Body of pancreas (tissue), 4 donors: ENCODE data around the gene IGF2BP2. TPM values are rescaled to one million over a fixed set of nuclear protein-coding genes. Genes with fewer than 3 reads are reported as not detected.

Experiments used
- ATAC-seq: fragments of 150-250 bp; one replicate; pipeline ENCODE4 v1.9.1; 2016
- DNase-seq, 4 donors: peaks; one replicate each; pipeline ENCODE4 v3.0.0-alpha.2; 2019
- H3K27ac ChIP-seq, 4 donors: fragments of 200-600 bp; sonication (generic); 1 replicate in 3 of 4; 2 replicates in 1 of 4; pipeline versions ENCODE4 v1.5.1 to v1.6.1; 2016 to 2019; ENCODE audit warnings: mild to moderate bottlenecking in 1 of 4, mixed read lengths in 1 of 4, moderate library complexity in 1 of 4
- H3K27me3 ChIP-seq, 2 donors: fragments of 200-600 bp; sonication (generic); one replicate each; pipeline ENCODE4 v1.6.0; 2016; ENCODE audit warnings: mild to moderate bottlenecking in 1 of 2
- H3K36me3 ChIP-seq, 2 donors: fragments of 200-600 bp; sonication (generic); replicated peaks in 1 of 2; 2 replicates each; pipeline ENCODE4 v1.5.1; 2016; ENCODE audit warnings: low read depth in 2 of 2; ENCODE audit not compliant: insufficient read depth in 1 of 2
- H3K4me1 ChIP-seq: fragments of 200-600 bp; sonication (generic); one replicate; pipeline ENCODE4 v1.6.0; 2016
- H3K4me3 ChIP-seq, 2 donors: fragments of 200-600 bp; sonication (generic); 1 replicate in 1 of 2; 2 replicates in 1 of 2; pipeline ENCODE4 v1.5.1; 2016 to 2019
- H3K9me3 ChIP-seq, 3 donors: fragments of 200-600 bp; sonication (generic); 1 replicate in 2 of 3; 2 replicates in 1 of 3; pipeline ENCODE4 v1.5.1; 2016
- POLR2A ChIP-seq, 3 donors: fragments of 450-650 bp; IDR thresholded peaks; one replicate each; pipeline ENCODE4 v1.6.1; 2016; ENCODE audit warnings: antibody characterized with exemption in 3 of 3, mild to moderate bottlenecking in 2 of 3
- WGBS, 2 donors: methylation state at CpG; one replicate each; pipeline ENCODE4 v1.1.5; 2017; 5-methylcytosine and 5-hydroxymethylcytosine counted together
- intact Hi-C: fragments of 100-400 bp; cut with DNase I; formaldehyde crosslinking; loops from one replicate; pipeline ENCODE4 v1.15.1; 2023
- total RNA-seq, 2 donors: library from RNA; depleted of rRNA; stranded (reverse); fragments of >200 nt; gene quantifications; one replicate each; pipeline ENCODE4 v1.1.0, GENCODE V29; 2016
- TF ChIP-seq, protein P1 (sequence below), 7 experiments: fragments of 450-650 bp in 4 of 7; fragments of 200-600 bp in 3 of 7; sonication (generic) in 3 of 7; IDR thresholded peaks; one replicate each; pipeline ENCODE4 v1.5.1; 2016 to 2019; ENCODE audit warnings: antibody characterized with exemption in 7 of 7

The IGF2BP2 gene
- total RNA-seq, 2 donors from 2014 or later, result 19.4 to 25.2 TPM

DNA sequence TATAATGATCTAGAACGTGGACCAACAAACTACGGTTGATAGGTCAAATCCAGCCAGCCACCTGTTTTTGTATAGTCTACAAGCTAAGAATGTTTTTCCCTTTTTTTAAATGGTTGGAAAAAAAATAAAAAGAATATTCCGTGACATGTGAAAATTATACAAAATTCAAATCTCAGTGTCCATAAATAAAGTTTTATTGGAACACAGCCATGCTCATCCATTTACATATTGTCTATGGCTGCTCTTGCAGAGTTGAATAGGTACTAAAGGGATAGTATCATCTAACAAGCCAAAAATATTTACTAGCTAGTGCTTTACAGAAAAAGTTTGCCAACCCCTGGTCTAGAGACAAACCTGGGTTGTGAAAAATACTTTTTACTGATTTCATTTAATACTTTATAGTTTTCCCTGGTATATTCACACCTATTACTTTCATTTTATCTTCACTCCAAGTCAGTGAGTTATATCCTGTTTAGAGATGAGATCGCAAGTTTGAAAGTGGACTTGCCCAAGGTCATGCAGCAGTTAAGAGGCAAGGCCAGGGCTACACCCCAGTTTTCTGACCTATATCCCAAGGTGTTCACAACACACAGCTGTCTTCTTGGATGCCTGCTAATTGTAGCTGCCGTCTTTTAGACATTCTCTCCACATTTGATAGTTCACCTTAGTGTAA, 58.4 kb downstream of the IGF2BP2 start:
- peaks cover 12% of the 10 kb centered on the region for H3K4me1 ChIP-seq
- DNase-seq (no peak), ATAC-seq (no peak)
- no peak overlapping the region for H3K4me3 ChIP-seq
- H3K9me3 ChIP-seq, result no peaks in the 10 kb centered on the region
- intact Hi-C loops, result loop anchor here (10.0 kb wide), 1 partner anchor 82 kb away; no protein-coding TSS in a partner anchor
- no peaks in the 10 kb centered on the region for H3K36me3 ChIP-seq
- TF ChIP-seq, protein P1, sequence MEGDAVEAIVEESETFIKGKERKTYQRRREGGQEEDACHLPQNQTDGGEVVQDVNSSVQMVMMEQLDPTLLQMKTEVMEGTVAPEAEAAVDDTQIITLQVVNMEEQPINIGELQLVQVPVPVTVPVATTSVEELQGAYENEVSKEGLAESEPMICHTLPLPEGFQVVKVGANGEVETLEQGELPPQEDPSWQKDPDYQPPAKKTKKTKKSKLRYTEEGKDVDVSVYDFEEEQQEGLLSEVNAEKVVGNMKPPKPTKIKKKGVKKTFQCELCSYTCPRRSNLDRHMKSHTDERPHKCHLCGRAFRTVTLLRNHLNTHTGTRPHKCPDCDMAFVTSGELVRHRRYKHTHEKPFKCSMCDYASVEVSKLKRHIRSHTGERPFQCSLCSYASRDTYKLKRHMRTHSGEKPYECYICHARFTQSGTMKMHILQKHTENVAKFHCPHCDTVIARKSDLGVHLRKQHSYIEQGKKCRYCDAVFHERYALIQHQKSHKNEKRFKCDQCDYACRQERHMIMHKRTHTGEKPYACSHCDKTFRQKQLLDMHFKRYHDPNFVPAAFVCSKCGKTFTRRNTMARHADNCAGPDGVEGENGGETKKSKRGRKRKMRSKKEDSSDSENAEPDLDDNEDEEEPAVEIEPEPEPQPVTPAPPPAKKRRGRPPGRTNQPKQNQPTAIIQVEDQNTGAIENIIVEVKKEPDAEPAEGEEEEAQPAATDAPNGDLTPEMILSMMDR (IDR thresholded peaks at IDR 0.05), result no peak
- TF ChIP-seq POLR2A (IDR thresholded peaks at IDR 0.05), result no peak
- H3K27me3 ChIP-seq, result no peaks in the 10 kb centered on the region
- H3K27ac ChIP-seq, result no peak overlapping the region
- WGBS, 2 donors, result 47 to 60% methylated on average over 5 of the region's 5 CpGs

DNA sequence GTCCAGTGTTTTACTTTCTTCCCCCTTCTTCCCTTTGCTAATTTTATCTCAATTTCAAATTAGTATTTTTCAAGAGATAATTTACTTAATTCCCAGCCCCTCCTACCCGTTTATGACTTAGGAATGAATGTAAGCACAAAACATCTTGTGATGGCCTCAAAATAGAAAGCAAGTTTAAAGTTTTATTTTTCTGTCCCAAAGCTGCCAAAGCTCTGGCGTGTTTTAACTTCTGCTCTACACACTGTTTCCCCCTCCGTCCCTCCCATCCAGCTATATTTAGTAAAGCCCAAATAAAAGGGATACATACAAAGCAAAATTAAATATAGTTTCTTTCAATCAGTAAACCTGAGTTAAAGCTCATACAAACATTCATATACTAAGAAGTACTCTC, 59.9 kb downstream of the IGF2BP2 start:
- ATAC-seq (no peak), DNase-seq (no peak)
- 27 to 28% methylated on average over 3 of the region's 3 CpGs for WGBS, 2 donors
- Histone ChIP-seq H3K9me3 (no peaks in the 10 kb centered on the region), H3K36me3 (no peaks in the 10 kb centered on the region), H3K4me3 (no peak overlapping the region), H3K27ac (peak overlapping the region in 3 of 4 donors; percentile 4 to 31 (median 17)), H3K4me1 (peaks cover 12% of the 10 kb centered on the region), H3K27me3 (no peaks in the 10 kb centered on the region)
- intact Hi-C loops, result loop anchor here (10.0 kb wide), 1 partner anchor 80 kb away; no protein-coding TSS in a partner anchor
- TF ChIP-seq, protein P1 (IDR thresholded peaks at IDR 0.05), result no peak
- no peak for TF ChIP-seq POLR2A (IDR thresholded peaks at IDR 0.05)

GRCh38 chr3:185764163-185764979, 60.5 kb downstream of the IGF2BP2 start:
- Histone ChIP-seq H3K4me1 (peaks cover 14% of the 10 kb centered on the region), H3K4me3 (no peak overlapping the region), H3K36me3 (no peaks in the 10 kb centered on the region), H3K27ac (peak overlapping the region in 3 of 4 donors; percentile 4 to 31 (median 17)), H3K27me3 (no peaks in the 10 kb centered on the region), H3K9me3 (no peaks in the 10 kb centered on the region)
- 40 to 45% methylated on average over 6 of the region's 6 CpGs for WGBS, 2 donors
- intact Hi-C loops, result loop anchor here (10.0 kb wide), 1 partner anchor 80 kb away; no protein-coding TSS in a partner anchor
- DNase-seq (no peak), ATAC-seq (no peak)
- TF ChIP-seq, protein P1 (IDR thresholded peaks at IDR 0.05), result no peak
- no peak for TF ChIP-seq POLR2A (IDR thresholded peaks at IDR 0.05)

- intact Hi-C loops, result loop anchor here (10.0 kb wide), 1 partner anchor 79 kb away; no protein-coding TSS in a partner anchor
- WGBS, 2 donors, result 56 to 69% methylated on average over 4 of the region's 4 CpGs
- Histone ChIP-seq H3K27me3 (no peaks in the 10 kb centered on the region), H3K27ac (no peak overlapping the region), H3K4me3 (no peak overlapping the region), H3K4me1 (peaks cover 16% of the 10 kb centered on the region), H3K36me3 (no peaks in the 10 kb centered on the region), H3K9me3 (no peaks in the 10 kb centered on the region)
- no peak for TF ChIP-seq POLR2A (IDR thresholded peaks at IDR 0.05)
- TF ChIP-seq, protein P1 (IDR thresholded peaks at IDR 0.05), result no peak
- DNase-seq, result no peak
- ATAC-seq, result no peak
Measured at GRCh38 chr3:185763347-185764005, 61.4 kb downstream of the IGF2BP2 start.
